ENCODE results near the gene HEMGN. TPM values are rescaled to one million over a fixed set of nuclear protein-coding genes. Genes with fewer than 3 reads are reported as not detected.

The HEMGN gene, protein sequence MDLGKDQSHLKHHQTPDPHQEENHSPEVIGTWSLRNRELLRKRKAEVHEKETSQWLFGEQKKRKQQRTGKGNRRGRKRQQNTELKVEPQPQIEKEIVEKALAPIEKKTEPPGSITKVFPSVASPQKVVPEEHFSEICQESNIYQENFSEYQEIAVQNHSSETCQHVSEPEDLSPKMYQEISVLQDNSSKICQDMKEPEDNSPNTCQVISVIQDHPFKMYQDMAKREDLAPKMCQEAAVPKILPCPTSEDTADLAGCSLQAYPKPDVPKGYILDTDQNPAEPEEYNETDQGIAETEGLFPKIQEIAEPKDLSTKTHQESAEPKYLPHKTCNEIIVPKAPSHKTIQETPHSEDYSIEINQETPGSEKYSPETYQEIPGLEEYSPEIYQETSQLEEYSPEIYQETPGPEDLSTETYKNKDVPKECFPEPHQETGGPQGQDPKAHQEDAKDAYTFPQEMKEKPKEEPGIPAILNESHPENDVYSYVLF
- total RNA-seq = not detected in 2 replicates

DNA sequence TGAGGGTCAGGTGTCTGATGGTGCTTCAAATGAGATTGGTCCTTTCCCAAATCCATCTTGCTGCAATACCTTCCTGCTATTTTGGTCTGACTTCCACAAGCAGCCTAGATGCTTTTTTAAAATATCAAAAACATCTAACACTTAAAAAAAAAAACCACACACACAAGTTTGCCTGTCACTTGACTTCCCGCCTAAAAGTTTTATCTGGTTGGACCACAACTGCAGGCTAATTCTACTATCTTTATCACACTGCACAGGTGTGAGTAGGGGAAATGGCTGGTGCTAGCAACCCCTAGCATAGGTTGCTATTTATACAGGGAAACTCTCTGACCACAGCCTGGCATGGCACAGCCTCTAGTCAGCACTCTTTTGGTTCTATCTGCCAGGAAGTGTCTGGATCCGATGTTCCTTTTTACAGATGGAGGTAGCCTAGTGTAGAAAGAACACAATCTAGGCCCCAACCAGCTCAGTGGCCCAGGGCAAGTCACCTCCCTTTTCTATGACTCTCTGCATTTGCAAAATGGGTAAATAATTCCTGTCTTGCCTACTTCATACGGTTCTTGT is at the start of gene HEMGN:
Gene HEMGN (minus strand): TSS at position 92 of the 564 bp plus-strand sequence. CDS start 36 bp downstream, at position 56.

DNA sequence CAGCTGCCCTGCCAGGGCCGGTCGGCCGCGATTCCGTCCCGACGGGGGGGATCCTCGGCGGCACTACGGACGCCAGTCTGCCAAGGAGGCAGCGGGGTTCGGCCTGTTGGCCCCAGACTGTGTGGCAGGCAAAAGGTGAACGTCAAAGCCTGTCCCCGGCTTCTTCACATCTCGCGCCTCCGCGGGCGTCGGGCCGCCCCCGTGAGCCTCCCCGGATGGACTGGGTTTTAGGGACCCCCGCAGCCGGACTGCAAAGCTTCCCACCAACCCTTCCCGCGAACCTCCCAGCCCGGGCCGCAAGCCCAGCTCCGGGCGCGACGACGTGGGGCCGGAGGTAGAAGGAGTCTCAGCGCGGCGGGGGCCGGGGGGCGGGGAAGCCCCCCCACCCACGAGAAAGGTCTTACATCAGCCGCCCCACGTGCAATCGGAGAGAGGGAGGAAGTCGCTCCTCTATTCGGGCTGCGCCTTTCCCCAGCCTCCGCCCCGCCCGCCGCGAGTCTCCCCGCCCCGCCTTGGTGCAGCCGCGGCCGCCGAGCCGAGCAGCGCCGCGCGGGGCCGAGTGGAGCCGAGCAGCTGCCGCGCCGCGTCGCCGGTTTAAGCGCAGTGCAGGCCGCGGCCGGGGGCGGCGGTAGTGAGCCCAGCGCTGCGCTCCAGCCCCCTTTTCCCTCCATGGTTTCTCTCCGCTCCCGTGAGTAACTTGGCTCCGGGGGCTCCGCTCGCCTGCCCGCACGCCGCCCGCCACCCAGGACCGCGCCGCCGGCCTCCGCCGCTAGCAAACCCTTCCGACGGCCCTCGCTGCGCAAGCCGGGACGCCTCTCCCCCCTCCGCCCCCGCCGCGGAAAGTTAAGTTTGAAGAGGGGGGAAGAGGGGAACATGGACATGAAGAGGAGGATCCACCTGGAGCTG is 45.0 kb upstream of the HEMGN start, which contains the start of gene ANP32B:
Gene ANP32B (plus strand): TSS at position 659 of the 906 bp plus-strand sequence. CDS start 215 bp downstream, at position 874.

DNA sequence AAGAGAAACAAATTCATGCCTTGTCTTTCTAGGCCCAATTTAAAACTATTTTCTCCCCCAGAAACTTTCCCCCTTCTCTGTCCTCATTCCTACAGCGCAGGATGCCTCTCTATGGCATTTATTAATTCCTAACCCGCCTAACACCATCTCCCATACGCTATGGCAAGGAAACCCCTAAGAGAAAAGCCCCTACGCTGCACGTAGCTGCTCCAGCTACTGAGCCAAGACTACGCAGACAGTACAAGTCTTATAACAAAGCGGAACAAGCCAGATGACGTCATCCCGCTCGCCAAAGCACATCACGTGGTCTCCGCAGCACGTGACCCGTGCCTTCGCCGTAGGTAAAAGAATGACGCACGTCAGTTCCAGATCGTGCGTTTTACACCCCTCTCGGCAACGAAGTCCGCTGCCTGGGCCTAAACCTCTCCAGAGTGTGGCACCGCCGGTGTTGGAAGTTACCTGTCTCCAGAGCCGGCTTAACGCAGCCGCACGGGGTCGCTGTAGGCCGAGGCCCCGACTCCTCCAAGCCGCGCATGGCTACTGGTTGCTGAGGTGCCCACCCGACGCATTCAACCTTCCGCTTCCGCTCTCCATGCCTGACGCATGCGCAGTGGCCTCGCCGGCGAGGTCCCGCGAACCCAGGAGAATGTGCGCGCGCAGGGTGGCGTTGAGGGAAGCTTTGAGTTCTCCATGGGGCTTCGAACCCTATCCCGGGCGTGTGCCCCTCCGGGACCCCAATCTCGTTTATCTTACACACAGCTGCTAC is 15.8 kb downstream of the HEMGN start, which contains the start of gene TRMO:
Gene TRMO (minus strand): TSS at position 542 of the 766 bp plus-strand sequence. CDS start 7 bp downstream, at position 535.

Other genes with a start within 250 kb of the HEMGN start
- 2.8 and 4.5 TPM in 2 replicates for gene XPA, start 240.8 kb downstream of the HEMGN start, total RNA-seq
- gene FOXE1, start 84.9 kb downstream of the HEMGN start, total RNA-seq = 12.4 and 16.9 TPM in 2 replicates
- 5.6 and 9.9 TPM in 2 replicates for gene TRMO, start 15.7 kb downstream of the HEMGN start, total RNA-seq
- gene ANP32B, start 45.2 kb upstream of the HEMGN start, total RNA-seq = 26.6 and 32.1 TPM in 2 replicates
- gene NANS, start 118.6 kb upstream of the HEMGN start, total RNA-seq = 101 and 126 TPM in 2 replicates
- gene TRIM14, start 181.1 kb upstream of the HEMGN start, total RNA-seq = 12.0 and 15.5 TPM in 2 replicates